Measurements from ENCODE around the gene IMPA2. TPM values are rescaled to one million over a fixed set of nuclear protein-coding genes. Genes with fewer than 3 reads are reported as not detected.

The IMPA2 gene
- total RNA-seq, 4 donors from 2014 or later = 28.5 to 61.7 (median 31.6) TPM

DNA sequence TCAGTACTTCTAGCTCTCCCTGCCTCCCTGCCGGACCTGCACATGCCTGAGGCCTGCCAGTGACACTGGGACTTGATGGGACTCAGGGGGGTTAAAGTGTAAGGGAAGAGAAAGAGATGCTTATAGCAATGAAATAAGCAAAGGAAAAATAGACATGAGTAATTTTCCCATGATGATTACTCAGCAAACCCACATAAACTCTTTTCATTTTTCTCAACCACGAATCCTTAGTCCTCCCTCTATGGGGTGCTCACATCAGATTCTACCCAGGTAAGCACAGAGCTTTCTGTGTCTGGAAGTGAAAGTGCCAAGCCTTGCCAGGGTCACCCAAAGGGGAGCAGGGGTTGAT lies 67.5 kb downstream of the IMPA2 start:
- intact Hi-C loops (cut with DNase I; ENCODE audit: low total_unique reads) = no loop called here
- no peaks in the 10 kb centered on the region for H3K9me3 ChIP-seq
- H3K4me3 ChIP-seq = no peak overlapping the region
- H3K4me1 ChIP-seq = no peaks in the 10 kb centered on the region
- no peak for DNase-seq
- no peaks in the 10 kb centered on the region for H3K27me3 ChIP-seq
- H3K27ac ChIP-seq = no peak overlapping the region
- H3K36me3 ChIP-seq = no peaks in the 10 kb centered on the region
- TF ChIP-seq POLR2A (IDR thresholded peaks at IDR 0.05) = no peak
- TF ChIP-seq, protein P1, sequence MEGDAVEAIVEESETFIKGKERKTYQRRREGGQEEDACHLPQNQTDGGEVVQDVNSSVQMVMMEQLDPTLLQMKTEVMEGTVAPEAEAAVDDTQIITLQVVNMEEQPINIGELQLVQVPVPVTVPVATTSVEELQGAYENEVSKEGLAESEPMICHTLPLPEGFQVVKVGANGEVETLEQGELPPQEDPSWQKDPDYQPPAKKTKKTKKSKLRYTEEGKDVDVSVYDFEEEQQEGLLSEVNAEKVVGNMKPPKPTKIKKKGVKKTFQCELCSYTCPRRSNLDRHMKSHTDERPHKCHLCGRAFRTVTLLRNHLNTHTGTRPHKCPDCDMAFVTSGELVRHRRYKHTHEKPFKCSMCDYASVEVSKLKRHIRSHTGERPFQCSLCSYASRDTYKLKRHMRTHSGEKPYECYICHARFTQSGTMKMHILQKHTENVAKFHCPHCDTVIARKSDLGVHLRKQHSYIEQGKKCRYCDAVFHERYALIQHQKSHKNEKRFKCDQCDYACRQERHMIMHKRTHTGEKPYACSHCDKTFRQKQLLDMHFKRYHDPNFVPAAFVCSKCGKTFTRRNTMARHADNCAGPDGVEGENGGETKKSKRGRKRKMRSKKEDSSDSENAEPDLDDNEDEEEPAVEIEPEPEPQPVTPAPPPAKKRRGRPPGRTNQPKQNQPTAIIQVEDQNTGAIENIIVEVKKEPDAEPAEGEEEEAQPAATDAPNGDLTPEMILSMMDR (IDR thresholded peaks at IDR 0.05) = no peak

DNA sequence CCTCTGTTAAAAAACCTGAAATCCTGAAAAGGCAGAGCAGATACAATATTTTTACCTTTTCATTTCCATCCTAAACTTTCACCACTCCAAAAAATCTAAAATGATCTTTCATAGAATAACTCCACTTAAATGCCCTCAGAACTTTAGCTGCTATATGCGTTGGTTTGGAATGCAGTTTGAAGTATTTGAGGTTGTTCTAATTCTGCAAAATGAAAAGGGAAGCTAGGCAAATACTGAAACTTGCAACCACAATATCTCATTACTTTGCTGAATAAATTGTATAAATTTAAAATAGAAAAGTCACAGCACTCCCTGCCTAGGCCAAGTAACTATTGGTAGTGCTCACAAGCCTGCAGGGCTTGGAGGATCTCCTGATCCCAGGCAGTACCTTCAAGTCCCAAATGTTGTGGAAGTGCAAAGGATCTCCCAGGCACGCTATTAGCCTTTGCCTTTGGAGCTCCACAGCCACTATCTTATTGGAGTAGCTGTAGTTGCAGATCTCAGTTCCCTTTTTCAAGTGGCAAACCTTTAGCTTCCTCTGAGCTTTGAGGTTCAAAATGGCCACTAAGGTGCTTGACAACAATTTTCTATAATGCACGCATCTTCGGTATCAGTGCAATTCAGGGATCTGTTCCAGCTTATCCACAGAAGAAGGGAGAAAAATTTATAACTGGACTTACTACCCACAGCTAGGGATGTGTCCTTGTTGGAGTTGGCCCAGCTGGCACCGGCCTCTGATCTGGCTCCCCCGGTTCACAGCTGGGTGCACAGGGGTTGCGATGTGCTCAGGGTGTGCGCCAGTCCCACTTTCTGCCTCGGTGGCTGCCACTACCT lies 68.9 kb downstream of the IMPA2 start:
- intact Hi-C loops (cut with DNase I; ENCODE audit: low total_unique reads) = no loop called here
- no peak for DNase-seq
- TF ChIP-seq, protein P1 (IDR thresholded peaks at IDR 0.05) = no peak
- no peak for TF ChIP-seq POLR2A (IDR thresholded peaks at IDR 0.05)
- no peak overlapping the region for H3K4me3 ChIP-seq
- no peaks in the 10 kb centered on the region for H3K27me3 ChIP-seq
- no peaks in the 10 kb centered on the region for H3K36me3 ChIP-seq
- H3K27ac ChIP-seq = no peak overlapping the region
- no peaks in the 10 kb centered on the region for H3K9me3 ChIP-seq
- no peaks in the 10 kb centered on the region for H3K4me1 ChIP-seq

DNA sequence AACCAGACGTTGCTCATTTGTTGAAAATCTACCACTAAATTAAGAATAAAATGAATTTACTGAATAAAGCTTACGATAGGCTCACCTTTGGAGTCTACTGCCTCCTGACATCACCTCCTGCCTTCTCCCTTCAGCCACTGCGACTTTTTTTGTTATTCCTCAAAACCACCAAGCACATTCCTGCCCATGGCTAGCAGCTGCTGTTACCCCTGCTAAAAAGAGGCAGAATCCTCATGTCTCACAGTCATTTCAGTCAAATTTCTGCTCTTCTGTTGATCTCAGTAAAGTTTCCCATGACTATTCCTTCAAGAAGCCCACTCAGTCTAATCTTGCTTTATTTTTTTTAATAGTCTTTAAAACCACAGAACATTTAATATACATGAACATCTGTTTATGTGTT lies 71.6 kb downstream of the IMPA2 start:
- TF ChIP-seq, protein P1 (IDR thresholded peaks at IDR 0.05) = no peak
- TF ChIP-seq POLR2A (IDR thresholded peaks at IDR 0.05) = no peak
- DNase-seq = no peak
- H3K27me3 ChIP-seq = no peaks in the 10 kb centered on the region
- no peak overlapping the region for H3K27ac ChIP-seq
- no peak overlapping the region for H3K4me3 ChIP-seq
- no peaks in the 10 kb centered on the region for H3K4me1 ChIP-seq
- H3K36me3 ChIP-seq = no peaks in the 10 kb centered on the region
- no peaks in the 10 kb centered on the region for H3K9me3 ChIP-seq
- intact Hi-C loops (cut with DNase I; ENCODE audit: low total_unique reads) = no loop called here

DNA sequence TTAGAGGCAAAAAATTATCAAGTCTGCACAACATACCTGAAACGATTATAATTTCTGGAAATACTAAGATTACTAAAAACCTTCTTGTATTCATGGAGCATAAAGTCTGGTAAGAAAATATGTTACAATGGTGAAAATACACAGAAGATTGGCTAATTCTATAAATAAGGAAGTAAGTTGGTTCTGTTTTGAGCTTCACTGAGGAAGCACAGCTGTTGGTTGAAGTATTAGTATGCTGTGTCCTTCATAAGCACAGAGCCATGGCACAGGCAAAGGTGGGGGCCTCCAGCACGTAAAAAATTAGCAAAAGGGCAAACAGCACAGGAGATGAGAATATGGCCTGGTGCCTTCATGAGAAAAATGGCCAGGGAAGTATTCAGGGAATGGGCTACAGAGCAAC lies 72.0 kb downstream of the IMPA2 start:
- Histone ChIP-seq H3K9me3 (no peaks in the 10 kb centered on the region), H3K4me1 (no peaks in the 10 kb centered on the region), H3K27me3 (no peaks in the 10 kb centered on the region), H3K27ac (no peak overlapping the region), H3K4me3 (no peak overlapping the region), H3K36me3 (no peaks in the 10 kb centered on the region)
- intact Hi-C loops (cut with DNase I; ENCODE audit: low total_unique reads) = no loop called here
- no peak for TF ChIP-seq POLR2A (IDR thresholded peaks at IDR 0.05)
- TF ChIP-seq, protein P1 (IDR thresholded peaks at IDR 0.05) = no peak
- no peak for DNase-seq

DNA sequence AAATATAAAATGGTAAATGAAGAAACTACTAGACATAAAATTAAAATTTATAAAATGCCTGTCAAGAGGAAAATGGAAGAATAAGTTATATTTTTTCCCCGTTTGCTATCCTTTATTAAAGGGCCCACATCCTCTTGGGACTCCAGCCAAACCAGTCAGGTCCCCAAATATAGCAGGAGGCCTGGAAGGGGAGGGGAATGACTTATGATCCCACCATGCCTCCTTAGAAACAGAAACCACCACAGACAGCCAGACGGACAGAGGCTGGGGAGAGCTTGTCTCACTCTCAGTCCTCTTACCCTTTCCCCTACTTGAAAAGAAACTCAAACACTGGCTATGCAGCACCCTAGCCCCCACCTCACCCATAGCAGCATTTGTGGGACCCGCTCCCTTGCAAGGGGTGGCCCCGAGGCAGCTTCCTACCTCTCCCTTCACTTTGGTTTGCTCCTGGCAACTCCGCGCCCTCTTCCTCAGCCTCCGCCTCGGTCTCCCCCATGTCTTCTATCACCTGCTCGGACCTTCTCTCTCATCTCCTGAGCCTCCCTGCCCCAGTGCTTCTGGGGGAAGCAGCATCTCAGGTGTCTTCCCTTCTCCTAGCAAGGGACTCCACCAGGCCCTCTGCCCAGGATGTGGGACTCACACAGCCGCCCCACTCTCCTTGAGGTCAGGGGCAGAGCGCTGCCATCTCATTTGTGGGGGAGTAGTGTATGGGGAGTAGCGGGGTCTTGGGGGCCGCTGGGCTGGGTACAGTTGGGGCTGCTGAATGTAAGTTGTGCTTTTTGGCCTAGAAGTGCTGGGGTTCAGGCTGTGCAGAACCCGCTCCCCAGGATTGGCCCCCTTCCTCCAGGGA lies 75.0 kb downstream of the IMPA2 start:
- intact Hi-C loops (cut with DNase I; ENCODE audit: low total_unique reads) = no loop called here
- no peak for DNase-seq

More for the DNA sequence above, 75.0 kb downstream of the IMPA2 start:
- Histone ChIP-seq H3K36me3 (no peaks in the 10 kb centered on the region), H3K27ac (no peak overlapping the region), H3K27me3 (no peaks in the 10 kb centered on the region), H3K9me3 (no peaks in the 10 kb centered on the region), H3K4me3 (no peak overlapping the region), H3K4me1 (no peaks in the 10 kb centered on the region)
- no peak for TF ChIP-seq POLR2A (IDR thresholded peaks at IDR 0.05)
- TF ChIP-seq, protein P1 (IDR thresholded peaks at IDR 0.05) = no peak

Data from uterus (tissue), 4 donors.